K562 (cell line): ENCODE results near the gene TULP4. TPM values are rescaled to one million over a fixed set of nuclear protein-coding genes. Genes with fewer than 3 reads are reported as not detected.

Source experiments
- AFF4 ChIP-seq: sonication (generic); formaldehyde crosslinking; IDR thresholded peaks from 2 replicates; pipeline ENCODE4 v1.8.0; 2023; ENCODE audit warnings: mild to moderate bottlenecking, missing genetic modification reagents
- BHLHE40 ChIP-seq: IDR thresholded peaks from 2 replicates; pipeline ENCODE4 v1.6.1; 2011; ENCODE audit warnings: low read length, improper control_type of control experiment
- CHD1 ChIP-seq: fragments of 200-600 bp; sonication (generic); IDR thresholded peaks from one replicate; pipeline ENCODE4 v1.6.1; 2012; ENCODE audit warnings: mild to moderate bottlenecking, moderate library complexity, low read length, inconsistent platforms
- DPF2 ChIP-seq: fragments of 450-650 bp; IDR thresholded peaks from 2 replicates; pipeline ENCODE4 v1.6.1; 2016
- IFI16 ChIP-seq: fragments of 250-450 bp; sonication (Bioruptor Pico); IDR thresholded peaks from 2 replicates; pipeline ENCODE4 v2.1.2; 2022; ENCODE audit warnings: mild to moderate bottlenecking, inconsistent platforms
- JUN ChIP-seq, 2 experiments: sonication (generic) in 1 of 2; formaldehyde crosslinking in 1 of 2; IDR thresholded peaks; 2 replicates each; pipeline versions ENCODE4 v1.6.1 to v1.8.0; 2012 to 2022; ENCODE audit warnings: borderline replicate concordance in 2 of 2, mild to moderate bottlenecking in 2 of 2, improper control_type of control experiment in 1 of 2, low read depth in 1 of 2, low read length in 1 of 2, missing genetic modification reagents in 1 of 2
- MAFG ChIP-seq: fragments of 450-650 bp; conservative IDR thresholded peaks from 2 replicates; pipeline ENCODE4 v1.6.1; 2016; ENCODE audit warnings: missing genetic modification characterization, missing compliant biosample characterization
- MED1 ChIP-seq: sonication (generic); formaldehyde crosslinking; IDR thresholded peaks from 2 replicates; pipeline ENCODE4 v1.8.1; 2023; ENCODE audit warnings: missing genetic modification reagents, borderline replicate concordance
- RHOXF2B ChIP-seq: fragments of 250-450 bp; sonication (Bioruptor Pico); conservative IDR thresholded peaks from 2 replicates; pipeline ENCODE4 v1.5.1; 2021
- SMAD2 ChIP-seq: fragments of 150-350 bp; IDR thresholded peaks from 2 replicates; pipeline ENCODE4 v1.6.1; 2014; ENCODE audit warnings: low read depth, mild to moderate bottlenecking, low read length
- ZNF24 ChIP-seq: fragments of 450-650 bp; IDR thresholded peaks from 2 replicates; pipeline ENCODE4 v1.6.1; 2016
- ZNF263 ChIP-seq: sonication (generic); formaldehyde crosslinking; IDR thresholded peaks from 2 replicates; pipeline ENCODE4 v1.8.0; 2022; ENCODE audit warnings: mild to moderate bottlenecking, missing genetic modification reagents, borderline replicate concordance
- ZNF280B ChIP-seq: fragments of 250-450 bp; sonication (Bioruptor Pico); IDR thresholded peaks from 2 replicates; pipeline ENCODE4 v1.5.1; 2021; ENCODE audit warnings: mild to moderate bottlenecking
- ZNF609 ChIP-seq: sonication (generic); formaldehyde crosslinking; IDR thresholded peaks from 2 replicates; pipeline ENCODE4 v1.8.1; 2023; ENCODE audit warnings: missing genetic modification reagents, mild to moderate bottlenecking, borderline replicate concordance
- ZNF830 ChIP-seq: fragments of 250-450 bp; sonication (Bioruptor Pico); IDR thresholded peaks from 2 replicates; pipeline ENCODE4 v1.5.0; 2021; ENCODE audit warnings: mild to moderate bottlenecking
- polyA plus RNA-seq, 8 experiments: library from polyadenylated mRNA; depleted of rRNA in 4 of 8; stranded (reverse) in 5 of 8; unstranded in 3 of 8; fragments of >200 nt; fragmentation: Nextera tagmentation in 2 of 8; fragmentation: Illumina TruSeq in 1 of 8; extraction: Ambion mirVana in 2 of 8; extraction: Trizol in 1 of 8; gene quantifications; 2 replicates each; pipeline versions ENCODE4 v1.2.1 to v1.2.3, GENCODE V29; 2011 to 2014; ENCODE audit warnings: inconsistent platforms in 1 of 8, missing spikeins in 1 of 8
- total RNA-seq, 7 experiments: library from RNA; depleted of rRNA in 6 of 7; stranded (reverse); fragments of >200 nt in 6 of 7; fragmentation: Illumina TruSeq in 2 of 7; extraction: Trizol in 2 of 7; gene quantifications; 2 replicates each; pipeline versions ENCODE4 v1.2.1 to v1.2.3, GENCODE V29; 2011 to 2021; ENCODE audit warnings: low replicate concordance in 1 of 7

TULP4 gene
- total and polyA plus RNA-seq, 9 of the 15 experiments (the other 6 are each of a cell fraction or from before 2014, with no cell fraction given), result 1.2 to 50.4 (median 11.0) TPM

GRCh38 chr6:158475344-158476302 lies 163.4 kb downstream of the TULP4 start (continued):
- TF ChIP-seq SMAD2, result no peak
- no peak for TF ChIP-seq MED1 (CRISPR knock-in tag)
- TF ChIP-seq ZNF24, result no peak
- no peak for TF ChIP-seq ZNF830 (CRISPR knock-in tag)
- TF ChIP-seq ZNF280B (CRISPR knock-in tag), result no peak
- TF ChIP-seq RHOXF2B (CRISPR knock-in tag), result no peak
- TF ChIP-seq JUN (IDR thresholded peaks at IDR 0.05; ENCODE audit: borderline replicate concordance, low read depth, low read length), result peak; percentile 75
- no peak for TF ChIP-seq JUN (CRISPR knock-in tag; IDR thresholded peaks at IDR 0.05; ENCODE audit: borderline replicate concordance)
- TF ChIP-seq AFF4 (CRISPR knock-in tag), result no peak
- TF ChIP-seq DPF2, result peak; percentile 69
- TF ChIP-seq CHD1, result no peak
- TF ChIP-seq IFI16 (CRISPR knock-in tag), result no peak
- TF ChIP-seq MAFG (tag), result no peak
- no peak for TF ChIP-seq BHLHE40
- TF ChIP-seq ZNF609, result no peak
- TF ChIP-seq ZNF263 (CRISPR knock-in tag), result no peak
